GM21526 (cell line): Measurements from ENCODE around the gene TUSC2.
"Not testable (repeated sequence)": the region's sequence is repeated elsewhere in the genome, so short reads cannot be mapped to it uniquely, and the experiment has no call there.

Experiments
- ATAC-seq: cut with Tn5 transposase; IDR thresholded peaks from one replicate; pipeline ENCODE4 v1.9.1; 2021; ENCODE audit warnings: moderate library complexity; ENCODE audit not compliant: unreplicated experiment, low FRiP score

The TUSC2 gene

DNA sequence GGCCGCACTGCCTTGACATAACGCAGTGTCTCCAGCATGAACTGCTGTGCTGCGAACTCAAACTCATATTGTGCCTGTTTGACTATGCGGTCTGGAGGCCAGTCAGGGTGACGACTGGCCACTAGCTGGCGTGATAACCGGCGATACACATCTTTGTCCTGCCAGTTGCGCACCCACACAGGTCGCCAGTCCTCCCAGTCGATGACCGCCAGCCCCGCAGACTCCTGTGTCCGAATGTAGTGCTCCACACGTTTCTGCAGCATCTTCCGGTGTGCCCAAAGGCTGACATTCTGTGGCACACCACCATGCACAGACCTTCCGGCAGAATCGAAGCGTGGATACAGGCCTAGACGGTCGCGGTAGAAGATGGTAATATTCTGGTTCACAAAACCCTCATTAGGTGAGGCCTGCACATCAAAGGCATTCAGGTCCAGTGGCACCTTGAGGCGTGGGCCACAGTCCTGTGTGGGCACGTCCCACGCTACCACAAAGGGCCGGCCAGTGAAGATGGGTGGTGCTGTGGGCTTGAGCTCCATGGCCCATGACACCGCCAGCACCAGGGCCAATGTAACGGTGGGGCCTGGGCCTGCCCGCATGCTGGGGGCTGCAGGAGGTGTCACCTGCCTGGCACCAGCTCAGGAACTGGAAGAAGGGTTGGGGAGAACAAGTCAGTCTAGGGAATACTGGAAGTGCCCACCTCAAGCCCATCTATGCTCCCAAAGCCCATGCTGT is 8.0 kb downstream of the TUSC2 start:
- no peak for ATAC-seq

DNA sequence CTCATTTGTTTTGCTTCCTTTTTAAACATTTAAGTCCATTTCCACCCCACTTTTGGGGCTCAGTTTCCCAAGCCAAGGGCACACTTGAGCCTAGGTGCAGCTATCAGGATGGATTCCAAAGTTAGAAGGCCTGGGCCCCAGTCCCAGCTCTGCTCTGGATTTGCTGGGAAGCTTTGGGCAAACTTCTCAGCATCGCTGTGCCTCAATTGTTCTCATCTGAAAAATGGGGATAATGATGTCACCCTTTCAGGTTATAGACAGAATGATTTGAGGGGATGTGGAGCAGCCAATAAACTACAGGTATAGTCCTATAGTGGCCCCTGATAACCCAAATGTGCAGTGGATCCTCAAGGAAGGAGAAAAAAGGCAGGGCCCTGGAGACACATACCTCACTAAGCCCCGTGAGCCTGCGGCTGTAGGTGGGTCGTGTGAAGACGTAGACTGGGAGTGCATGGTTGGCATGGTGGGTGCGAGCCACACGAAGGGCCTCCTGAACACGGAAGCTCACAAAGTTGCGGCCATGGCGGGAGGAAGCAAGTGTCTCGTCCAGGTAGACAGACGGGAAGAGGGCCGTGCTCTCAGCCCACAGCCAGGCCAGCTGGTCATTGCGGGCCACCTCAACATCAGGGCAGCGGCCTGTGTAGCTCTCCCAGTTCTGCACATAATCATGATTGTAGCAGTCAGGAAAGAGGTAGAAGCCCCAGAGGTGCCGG is 8.7 kb downstream of the TUSC2 start:
- ATAC-seq, result no peak

DNA sequence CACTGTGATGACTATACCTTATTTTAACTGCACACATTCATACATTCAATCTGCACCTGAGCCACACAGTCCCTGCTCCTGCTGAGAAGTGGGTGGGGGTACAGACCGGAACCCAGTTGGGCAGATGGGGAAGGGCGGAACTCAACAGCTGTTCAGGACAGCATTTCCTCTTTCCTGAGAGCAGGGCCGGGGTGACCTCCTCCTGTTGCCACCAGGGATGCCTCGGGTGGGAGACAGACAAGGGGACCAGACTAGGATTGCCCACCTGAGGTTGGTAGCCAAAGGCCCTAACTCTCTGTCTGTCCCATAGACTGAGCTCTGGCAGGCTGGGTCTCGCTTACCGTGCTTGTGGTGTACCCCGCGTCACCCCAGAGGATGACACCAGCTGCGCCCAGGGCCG is 9.4 kb downstream of the TUSC2 start:
- ATAC-seq, result no peak

DNA sequence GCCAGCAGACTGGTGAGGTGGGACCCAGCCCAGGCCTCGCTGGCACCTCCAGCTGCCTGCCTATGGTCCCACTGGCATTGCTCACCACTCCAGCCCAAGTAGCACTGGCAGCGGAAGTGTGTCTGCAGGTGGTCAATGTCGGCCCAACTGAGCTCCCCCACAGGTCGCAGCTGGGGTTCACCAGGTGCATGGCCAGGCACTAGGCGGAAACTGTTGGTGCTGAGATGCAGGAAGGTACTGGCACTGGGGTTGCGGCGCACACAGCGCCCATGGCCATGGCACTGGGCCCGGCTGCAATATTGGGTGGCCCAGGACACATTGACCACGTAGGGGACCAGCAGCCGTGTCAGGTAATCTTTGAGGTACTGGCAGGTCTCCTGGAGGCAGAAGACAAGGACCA is 9.9 kb downstream of the TUSC2 start:
- no peak for ATAC-seq

DNA sequence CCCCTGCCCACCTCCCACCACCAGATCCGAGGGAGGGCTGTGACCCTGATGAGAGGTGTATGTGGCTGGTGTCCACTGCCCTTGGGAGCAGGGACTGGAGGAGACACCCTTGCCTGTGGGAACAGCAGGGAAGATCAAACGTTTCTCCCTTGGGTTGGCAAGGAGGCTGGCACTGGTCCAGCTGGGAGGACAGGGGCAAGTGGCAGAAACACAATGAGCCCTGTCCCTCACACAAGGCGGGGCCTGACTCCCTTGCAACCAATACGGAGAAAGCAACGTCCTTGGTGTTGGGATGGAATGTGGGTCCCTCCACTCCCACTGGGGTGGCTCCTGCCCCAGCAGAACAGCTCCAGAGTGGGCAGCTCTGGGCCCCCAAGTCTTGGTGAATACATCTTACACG is 10.7 kb downstream of the TUSC2 start:
- no peak for ATAC-seq

DNA sequence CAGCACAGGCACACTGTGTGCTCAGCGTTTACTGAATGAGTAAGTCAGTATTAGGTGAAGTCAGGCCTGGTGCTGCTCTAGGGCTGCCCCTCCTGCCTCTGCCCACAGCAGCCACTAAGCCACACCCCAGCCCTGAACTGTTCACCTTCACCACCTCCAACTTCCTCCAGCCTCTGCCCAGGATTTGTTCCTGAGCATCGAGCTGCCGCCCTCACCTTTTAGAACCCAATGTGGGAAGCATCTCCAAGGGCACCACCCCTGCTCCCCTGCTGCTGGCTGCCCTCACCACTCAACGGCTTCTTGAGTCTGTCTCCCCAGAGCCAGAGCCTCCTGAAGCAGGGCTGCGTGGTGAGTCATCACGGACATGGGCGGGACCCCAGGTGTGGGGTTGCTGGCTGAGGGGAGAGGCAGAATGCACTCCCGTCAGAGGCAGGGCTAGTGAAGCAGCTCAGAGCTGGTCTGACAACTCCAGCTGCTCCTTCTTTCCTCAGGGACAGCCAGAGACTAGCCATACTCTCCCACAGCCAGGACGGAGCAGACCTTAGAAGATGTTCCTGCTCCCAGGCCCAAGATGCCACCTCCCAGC is 11.3 kb downstream of the TUSC2 start:
- ATAC-seq, result no peak

DNA sequence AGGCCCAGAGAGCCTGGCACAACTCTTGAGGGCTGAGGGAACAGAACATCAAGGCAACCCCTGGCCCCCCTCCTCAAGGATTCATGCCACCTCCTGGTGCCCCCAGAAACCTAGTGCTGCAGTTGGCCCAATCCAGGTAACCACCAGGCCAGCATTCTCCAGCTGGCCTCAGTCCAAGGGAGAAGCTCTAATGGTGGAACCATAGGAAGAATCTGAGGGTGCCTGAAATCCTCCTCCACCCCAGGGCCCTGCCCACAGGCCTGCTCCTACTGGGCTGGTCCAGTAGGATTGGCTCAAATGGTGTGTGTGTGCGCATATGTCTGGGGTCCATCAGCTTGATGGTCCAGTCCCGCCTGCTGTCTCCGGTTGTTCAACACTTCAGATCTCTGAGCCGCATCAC is 13.2 kb downstream of the TUSC2 start:
- no peak for ATAC-seq

DNA sequence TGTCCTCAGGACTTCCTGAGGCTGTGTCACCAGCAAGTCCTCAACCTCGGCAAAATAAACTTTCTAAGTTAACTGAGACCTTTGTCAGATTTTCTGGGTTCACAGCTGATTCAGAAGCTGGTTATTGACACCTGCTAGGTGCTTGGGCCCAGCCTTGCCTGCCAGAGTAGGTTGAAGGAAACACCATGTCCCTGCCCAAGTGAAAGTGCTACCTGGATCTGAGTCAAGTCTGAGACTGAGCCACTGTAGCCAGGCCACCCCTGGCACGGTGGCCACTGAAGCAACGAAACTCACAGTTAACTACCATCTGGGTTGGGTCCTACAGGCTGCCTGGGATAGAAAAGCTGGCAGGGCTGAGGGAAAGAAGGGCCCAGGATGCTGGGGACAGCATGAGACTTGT is 13.7 kb downstream of the TUSC2 start:
- ATAC-seq, result no peak

DNA sequence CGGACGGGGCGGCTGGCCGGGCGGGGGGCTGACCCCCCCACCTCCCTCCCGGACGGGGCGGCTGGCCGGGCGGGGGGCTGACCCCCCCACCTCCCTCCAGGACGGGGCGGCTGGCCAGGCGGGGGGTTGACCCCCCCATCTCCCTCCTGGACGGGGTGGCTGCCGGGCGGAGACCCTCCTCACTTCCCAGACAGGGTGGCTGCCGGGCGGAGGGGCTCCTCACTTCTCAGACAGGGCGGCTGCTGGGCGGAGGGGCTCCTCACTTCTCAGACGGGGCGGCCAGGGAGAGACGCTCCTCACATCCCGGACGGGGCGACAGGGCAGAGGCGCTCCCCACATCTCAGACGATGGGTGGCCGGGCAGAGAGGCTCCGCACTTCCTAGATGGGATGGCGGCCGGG is 16.0 kb downstream of the TUSC2 start:
- not testable (repeated sequence) for ATAC-seq

DNA sequence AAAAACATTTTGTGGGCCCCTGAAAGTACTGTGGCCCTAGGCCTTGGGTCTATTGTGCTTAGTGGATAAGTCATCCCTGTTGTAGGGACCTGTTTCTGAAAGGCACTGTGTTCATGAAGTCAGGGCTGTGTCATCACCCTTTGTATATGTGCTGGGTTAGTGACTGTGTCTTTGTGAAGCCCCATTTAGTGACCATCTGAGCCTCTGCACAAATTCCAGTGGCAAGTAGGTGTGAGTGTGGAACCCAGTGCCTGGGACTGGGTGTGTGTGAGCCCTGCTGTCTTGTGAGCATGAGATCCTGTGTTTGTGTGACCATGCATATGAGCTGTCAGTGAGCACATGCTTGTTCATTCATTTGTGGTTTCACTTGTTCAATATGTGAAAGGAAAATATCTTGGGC is 23.4 kb downstream of the TUSC2 start:
- ATAC-seq, result no peak

DNA sequence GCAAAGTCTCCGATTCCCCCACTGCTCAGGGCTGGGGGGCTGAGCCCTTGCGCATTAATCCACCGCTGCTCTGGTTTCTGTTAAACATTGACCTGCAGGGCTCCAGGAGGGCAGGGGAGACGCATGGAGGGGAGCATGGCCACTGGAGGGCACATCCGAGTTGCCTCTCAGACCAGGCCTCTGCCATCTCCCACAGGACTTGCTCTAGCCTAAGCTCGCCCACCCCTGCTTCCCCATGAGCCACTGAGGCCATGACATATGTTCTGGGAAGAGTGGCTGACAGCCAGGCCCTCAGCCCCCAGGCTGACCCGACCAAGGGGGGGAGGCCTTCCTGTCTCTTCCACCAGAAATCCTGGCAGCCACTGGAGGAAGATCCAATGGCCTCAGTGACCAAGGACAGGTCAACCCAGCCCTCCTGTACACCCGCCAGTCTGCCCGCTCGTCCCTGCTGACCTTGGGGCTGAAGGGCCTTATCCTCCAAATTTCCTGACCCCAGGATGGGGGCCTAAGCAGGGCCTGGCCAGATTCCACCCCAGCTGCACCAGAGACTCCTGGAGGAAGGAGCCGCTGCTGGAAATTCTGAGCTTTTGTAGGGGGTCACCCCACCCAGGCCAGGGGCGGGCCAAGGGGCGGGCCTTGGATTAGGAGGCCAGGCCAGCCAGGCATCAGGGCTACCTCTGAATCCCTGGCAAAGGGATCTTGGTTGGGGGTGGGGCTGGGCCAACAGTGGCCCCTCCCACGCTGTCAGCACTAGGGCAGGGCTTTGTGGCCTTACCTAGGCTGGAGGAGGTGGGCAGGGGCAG is 24.8 kb downstream of the TUSC2 start, which contains the start of gene HYAL1:
TSS of gene HYAL1 (minus strand) at position 562 of the 803 bp plus-strand sequence. CDS start 618 bp downstream, outside the sequence.
- ATAC-seq, result no peak

DNA sequence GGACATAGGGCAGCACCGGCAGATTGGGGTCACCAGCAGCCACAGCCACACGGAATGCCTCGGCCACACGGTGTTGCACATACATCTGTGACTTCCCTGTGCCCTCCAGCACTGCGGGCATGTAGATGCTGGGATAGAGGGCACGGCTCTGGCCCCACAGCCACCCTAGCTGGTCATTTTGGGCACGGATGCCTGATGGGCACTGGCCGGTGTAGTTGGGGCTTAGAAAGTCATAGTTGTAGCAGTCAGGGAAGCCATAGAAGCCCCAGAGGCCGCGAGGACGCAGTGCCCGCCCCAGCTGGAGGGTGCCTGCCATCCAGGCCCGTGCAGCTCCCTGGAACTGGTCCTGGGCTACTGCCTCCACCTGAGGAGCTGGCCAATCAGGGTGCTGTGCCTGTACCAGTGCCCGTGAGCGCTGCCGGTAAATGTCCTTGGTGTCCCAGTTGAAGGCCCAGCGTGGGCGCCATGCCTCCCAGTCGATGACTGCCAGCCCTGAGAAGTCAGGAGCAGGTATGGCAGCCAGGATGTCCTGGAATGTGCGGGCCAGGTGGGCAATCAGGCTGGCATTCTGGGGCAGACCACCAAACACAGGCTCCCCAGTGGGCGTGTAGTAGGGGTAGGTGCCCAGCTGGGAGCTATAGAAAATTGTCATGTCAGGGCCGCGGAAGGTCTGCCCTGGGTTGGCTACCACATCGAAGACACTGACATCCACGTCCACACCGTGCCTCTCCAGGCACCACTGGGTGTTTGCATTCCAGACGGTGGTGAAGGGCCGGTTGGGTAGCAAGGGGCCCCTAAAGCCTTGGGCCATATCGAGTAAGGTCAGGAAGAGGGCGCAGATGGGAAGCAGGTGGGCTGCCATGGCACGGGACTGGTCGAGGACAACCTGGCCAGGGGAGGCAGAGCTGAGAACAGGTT is 25.7 kb downstream of the TUSC2 start:
- ATAC-seq, result no peak

DNA sequence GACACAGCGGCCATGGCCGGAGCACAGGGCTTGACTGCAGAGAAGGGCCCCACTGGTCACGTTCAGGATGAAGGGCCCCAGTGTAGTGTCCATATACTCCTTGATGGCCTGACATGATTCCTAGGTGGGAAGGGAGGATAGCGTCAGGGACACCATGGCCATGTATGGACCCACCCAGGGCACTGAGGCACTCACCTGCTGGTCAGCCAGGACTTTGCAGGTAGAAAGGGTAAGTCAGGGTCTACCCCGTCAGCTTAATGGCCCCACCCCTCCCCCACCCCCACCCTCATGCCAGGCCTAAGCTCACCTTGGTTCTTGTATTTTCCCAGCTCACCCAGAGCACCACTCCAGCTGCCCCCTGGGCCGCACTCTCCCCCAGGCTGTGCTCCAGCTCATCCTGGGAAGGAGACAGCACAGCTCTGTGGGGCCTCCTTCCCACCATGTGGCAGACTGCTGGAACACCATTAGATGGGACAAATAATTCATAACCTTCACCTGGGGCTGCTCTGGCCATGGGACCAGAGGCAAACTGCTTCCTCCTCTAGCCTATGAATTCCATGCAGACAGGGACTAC is 27.3 kb downstream of the TUSC2 start:
- no peak for ATAC-seq

DNA sequence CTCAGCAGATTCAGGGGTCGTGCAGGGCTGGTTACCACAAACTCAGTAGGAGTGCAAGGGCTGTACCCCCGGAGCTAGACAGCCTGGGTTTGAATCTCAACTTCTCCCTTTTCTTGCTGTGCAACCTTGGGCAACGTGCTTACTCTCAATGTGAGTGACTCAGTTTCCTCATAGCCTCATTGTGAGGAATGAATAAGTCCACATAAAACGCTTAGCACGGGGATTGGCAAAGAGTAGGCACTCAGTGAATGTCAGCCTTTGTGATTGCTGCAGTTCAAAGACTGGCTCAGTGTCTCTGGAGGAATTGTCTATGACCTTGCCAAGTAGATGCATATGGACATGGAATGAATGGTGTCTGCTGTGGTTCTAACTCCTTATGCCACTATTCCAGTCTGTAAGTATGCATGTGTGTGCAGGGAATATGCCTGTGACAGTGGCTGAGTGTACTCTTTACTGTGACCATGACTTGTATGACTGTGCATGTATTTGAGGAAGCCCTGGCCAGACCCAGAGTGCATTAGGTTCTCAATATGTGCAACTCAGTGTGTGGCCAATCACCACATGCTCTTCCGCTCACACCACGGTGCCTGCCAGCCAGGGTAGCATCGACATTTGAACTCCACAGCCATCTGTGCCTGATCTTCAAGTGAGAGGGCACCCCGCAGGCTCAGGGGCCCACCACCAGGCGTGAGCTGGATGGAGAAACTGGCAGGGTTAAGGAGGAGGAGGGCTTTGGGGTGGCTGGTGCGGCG is 27.9 kb downstream of the TUSC2 start:
- no peak for ATAC-seq

DNA sequence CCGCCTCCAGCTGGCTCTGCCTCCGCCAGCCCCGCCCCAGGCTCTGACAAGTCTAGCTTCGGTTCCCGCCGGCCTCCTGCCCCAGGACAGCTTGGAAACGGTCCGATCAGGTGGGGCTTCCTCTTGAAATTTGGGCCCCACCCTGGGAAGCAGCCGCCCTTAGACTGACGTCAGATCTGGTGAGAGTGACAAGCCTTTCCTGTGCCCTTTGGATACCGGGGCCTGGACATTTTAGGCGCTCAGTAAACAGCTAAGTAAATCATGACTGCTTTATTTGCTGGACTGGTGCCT is 28.4 kb downstream of the TUSC2 start:
- ATAC-seq, result no peak

DNA sequence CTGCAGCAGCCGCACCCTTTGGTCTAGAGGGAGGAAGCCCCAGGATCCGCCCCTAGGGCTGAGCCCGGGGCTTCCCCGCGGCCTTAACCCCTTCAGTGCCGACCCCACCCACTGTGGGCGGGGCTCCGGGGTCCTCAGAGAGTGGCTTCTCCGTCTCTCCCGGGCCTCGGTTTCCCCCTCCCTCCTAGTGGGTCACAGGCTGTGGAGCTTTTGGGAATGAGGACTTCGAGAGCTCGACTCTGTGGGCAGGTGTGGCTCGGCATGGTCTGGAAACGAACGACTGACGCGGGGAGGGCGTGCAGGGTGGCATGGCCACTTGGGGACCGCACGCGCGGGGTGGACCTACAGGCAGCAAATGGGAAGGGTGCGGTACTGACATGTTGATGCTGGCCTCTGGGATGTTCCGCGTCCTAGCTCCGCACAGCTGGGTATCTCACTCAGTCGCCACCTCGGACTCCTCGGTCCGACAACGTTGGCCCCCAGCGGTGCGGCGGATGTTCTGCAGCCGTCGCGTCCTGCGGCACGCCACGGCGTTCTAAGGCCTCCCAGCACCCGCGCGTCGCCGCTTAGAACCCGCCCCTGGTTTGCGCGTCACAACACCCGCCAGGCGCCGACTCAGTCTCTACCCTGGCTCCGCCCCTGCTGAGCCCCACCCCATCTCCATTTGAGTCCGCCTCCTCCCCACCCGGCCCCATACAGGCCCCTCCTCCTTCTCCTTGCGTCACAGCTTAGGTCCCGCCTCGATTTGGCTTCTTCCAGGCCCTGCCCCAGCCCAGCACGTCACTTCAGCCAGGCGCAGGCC is 29.0 kb downstream of the TUSC2 start, which contains the start of the genes HYAL3 and NAA80:
TSS of gene HYAL3 (minus strand) at position 570 of the 802 bp plus-strand sequence. CDS start 3,803 bp downstream, outside the sequence.
TSS of gene NAA80 (minus strand) at position 570 of the 802 bp plus-strand sequence. CDS start 1,942 bp downstream, outside the sequence.
- ATAC-seq, result peak; percentile 75

DNA sequence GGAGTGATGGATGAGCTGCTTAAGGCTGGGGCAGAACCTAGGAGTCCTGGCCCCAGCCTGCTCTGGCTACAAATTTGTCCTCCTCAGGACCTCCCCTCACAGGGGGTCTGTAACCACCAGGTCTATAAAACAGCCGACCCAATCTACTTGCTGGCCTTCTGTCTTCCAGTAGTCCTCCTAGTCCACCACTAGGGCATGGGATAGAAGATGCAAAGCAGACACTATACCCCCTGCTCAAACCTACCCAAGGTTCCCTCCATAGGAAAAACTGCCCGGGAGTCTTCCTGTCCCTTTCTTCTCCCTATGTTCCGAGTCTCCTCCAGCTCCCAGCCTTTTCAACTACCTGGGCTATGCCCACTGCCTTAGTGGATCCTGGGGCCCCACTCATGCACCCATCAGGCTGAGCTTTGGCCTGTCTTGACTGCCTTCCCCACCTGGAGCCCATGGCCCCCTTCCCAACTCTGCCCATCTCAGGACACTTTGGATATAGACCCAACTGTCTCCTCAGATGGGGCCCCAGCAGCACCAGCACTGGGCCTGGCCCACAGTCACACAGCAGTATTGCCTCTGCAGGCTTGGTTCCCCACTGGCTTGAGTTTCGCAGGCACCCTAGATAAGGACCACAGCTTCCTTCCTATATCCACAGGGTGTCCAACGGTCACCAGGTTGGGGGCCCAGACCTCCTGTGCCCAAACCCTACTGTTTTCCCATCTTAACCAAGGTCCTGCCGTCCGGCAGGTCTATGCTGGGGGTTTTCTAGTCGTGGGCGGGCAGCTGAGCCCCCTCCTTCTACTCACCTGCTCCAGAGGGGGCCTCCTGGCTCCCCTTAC is 29.9 kb downstream of the TUSC2 start:
- no peak for ATAC-seq
